ENCODE results near the gene AARS2.

The AARS2 gene

GRCh38 chr6:44260011-44260410, 53.1 kb downstream of the AARS2 start:
- DNase-seq: no peak

GRCh38 chr6:44258921-44259320, 54.2 kb downstream of the AARS2 start:
- no peak for DNase-seq

GRCh38 chr6:44258325-44258863, 54.8 kb downstream of the AARS2 start:
- DNase-seq: no peak

- no peak for DNase-seq
These were observed 55.3 kb downstream of the AARS2 start for GRCh38 chr6:44257753-44258324.

- peak; percentile 76 to 90 (median 85) for DNase-seq
These were observed 56.0 kb downstream of the AARS2 start, which contains the start of gene SLC35B2 for GRCh38 chr6:44257025-44257752. SLC35B2 (minus strand) TSS chr6:44257528; CDS start chr6:44257410, 118 bp downstream.

- no peak for DNase-seq
These were observed 56.4 kb downstream of the AARS2 start for GRCh38 chr6:44256775-44257024.

GRCh38 chr6:44255871-44256774, 57.0 kb downstream of the AARS2 start:
- no peak for DNase-seq

- no peak for DNase-seq
These were observed 57.9 kb downstream of the AARS2 start for GRCh38 chr6:44255105-44255808.

GRCh38 chr6:44254191-44255104, 58.7 kb downstream of the AARS2 start:
- DNase-seq: no peak

GRCh38 chr6:44253307-44254101, 59.6 kb downstream of the AARS2 start:
- DNase-seq: peak in 2 of 3 experiments; percentile 26 to 73

- peak in 1 of 3 experiments; percentile 62 for DNase-seq
These were observed 61.3 kb downstream of the AARS2 start for GRCh38 chr6:44251576-44252524.

GRCh38 chr6:44250718-44251123, 62.4 kb downstream of the AARS2 start:
- DNase-seq: no peak

GRCh38 chr6:44250067-44250717, 63.0 kb downstream of the AARS2 start:
- peak in 1 of 3 experiments; percentile 61 for DNase-seq

All from NCI-H1417 (cell line).